Measurements from ENCODE around the gene HMOX2.

- TF ChIP-seq CTCF (IDR thresholded peaks at IDR 0.05; ENCODE audit: extremely low read depth in 1 of 2, insufficient read depth in 1 of 2, low read depth in 1 of 2, low read length in 2 of 2) (no peak), POLR2AphosphoS5 (IDR thresholded peaks at IDR 0.05; ENCODE audit: insufficient read depth, low read depth, low read length) (no peak), POLR2A (IDR thresholded peaks at IDR 0.05; ENCODE audit: low read depth, low read length) (no peak), JUN (IDR thresholded peaks at IDR 0.05; ENCODE audit: borderline replicate concordance, insufficient read depth, insufficient read length, low read depth) (no peak), FOS (IDR thresholded peaks at IDR 0.05; ENCODE audit: borderline replicate concordance, insufficient read depth, low read length) (no peak), EZH2 (IDR thresholded peaks at IDR 0.05; ENCODE audit: borderline replicate concordance, low read depth, low read length, severe bottlenecking) (no peak)
- TF ChIP-seq, protein P1, sequence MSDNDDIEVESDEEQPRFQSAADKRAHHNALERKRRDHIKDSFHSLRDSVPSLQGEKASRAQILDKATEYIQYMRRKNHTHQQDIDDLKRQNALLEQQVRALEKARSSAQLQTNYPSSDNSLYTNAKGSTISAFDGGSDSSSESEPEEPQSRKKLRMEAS (IDR thresholded peaks at IDR 0.05; ENCODE audit: insufficient read depth, insufficient read length) = no peak
These were observed 44.7 kb downstream of the HMOX2 start for GRCh38 chr16:4520913-4521312.

Measured in endothelial cell of umbilical vein (primary cell).